K562 (cell line): Measurements from ENCODE around the gene MMP27. TPM values are rescaled to one million over a fixed set of nuclear protein-coding genes. Genes with fewer than 3 reads are reported as not detected.
A peak's percentile ranks its signal among the peaks of the same experiment; 100 is the strongest.

ENCODE experiments used
- BCOR ChIP-seq: fragments of 450-650 bp; IDR thresholded peaks from 2 replicates; pipeline ENCODE4 v1.6.1; 2016
- C11orf30 ChIP-seq: fragments of 450-650 bp; IDR thresholded peaks from 2 replicates; pipeline ENCODE4 v1.6.1; 2016; ENCODE audit warnings: low read depth, mild to moderate bottlenecking
- CXXC5 ChIP-seq: fragments of 250-450 bp; sonication (Bioruptor Pico); IDR thresholded peaks from 2 replicates; pipeline ENCODE4 v1.8.0; 2022; ENCODE audit warnings: inconsistent platforms, mild to moderate bottlenecking, moderate library complexity
- PKNOX1 ChIP-seq: fragments of 450-650 bp; IDR thresholded peaks from 2 replicates; pipeline ENCODE4 v1.6.1; 2016
- REST ChIP-seq, 2 experiments: fragments of 450-650 bp; formaldehyde crosslinking in 1 of 2; IDR thresholded peaks; 2 replicates each; pipeline versions ENCODE4 v1.4.0 to v1.6.1; 2014 to 2020; ENCODE audit warnings: mild to moderate bottlenecking in 2 of 2, borderline replicate concordance in 1 of 2, low read depth in 1 of 2
- RREB1 ChIP-seq: fragments of 250-450 bp; sonication (Bioruptor Pico); IDR thresholded peaks from 2 replicates; pipeline ENCODE4 v1.4.0; 2020
- SMC3 ChIP-seq: conservative IDR thresholded peaks from 2 replicates; pipeline ENCODE4 v1.6.1; 2011; ENCODE audit warnings: low read depth, low read length, improper control_type of control experiment; ENCODE audit not compliant: insufficient read depth
- ZNF324 ChIP-seq: fragments of 250-450 bp; sonication (Bioruptor Pico); IDR thresholded peaks from 2 replicates; pipeline ENCODE4 v1.4.0; 2020; ENCODE audit warnings: mild to moderate bottlenecking
- polyA plus RNA-seq, 8 experiments: library from polyadenylated mRNA; depleted of rRNA in 4 of 8; stranded (reverse) in 5 of 8; unstranded in 3 of 8; fragments of >200 nt; fragmentation: Nextera tagmentation in 2 of 8; fragmentation: Illumina TruSeq in 1 of 8; extraction: Ambion mirVana in 2 of 8; extraction: Trizol in 1 of 8; gene quantifications; 2 replicates each; pipeline versions ENCODE4 v1.2.1 to v1.2.3, GENCODE V29; 2011 to 2014; ENCODE audit warnings: inconsistent platforms in 1 of 8, missing spikeins in 1 of 8
- total RNA-seq, 7 experiments: library from RNA; depleted of rRNA in 6 of 7; stranded (reverse); fragments of >200 nt in 6 of 7; fragmentation: Illumina TruSeq in 2 of 7; extraction: Trizol in 2 of 7; gene quantifications; 2 replicates each; pipeline versions ENCODE4 v1.2.1 to v1.2.3, GENCODE V29; 2011 to 2021; ENCODE audit warnings: low replicate concordance in 1 of 7
- TF ChIP-seq, protein P1 (sequence below), 3 experiments: IDR thresholded peaks in 2 of 3; conservative IDR thresholded peaks in 1 of 3; 2 replicates each; pipeline ENCODE4 v1.5.1; 2011 to 2012; ENCODE audit warnings: low read length in 3 of 3, mild to moderate bottlenecking in 3 of 3, control low read depth in 2 of 3, improper control_type of control experiment in 1 of 3, inconsistent platforms in 1 of 3, low read depth in 1 of 3, mixed read lengths in 1 of 3, moderate library complexity in 1 of 3; ENCODE audit not compliant: insufficient read depth in 2 of 3

MMP27 gene
- total and polyA plus RNA-seq, 9 of the 15 experiments (the other 6 are each of a cell fraction or from before 2014, with no cell fraction given), result not detected

DNA sequence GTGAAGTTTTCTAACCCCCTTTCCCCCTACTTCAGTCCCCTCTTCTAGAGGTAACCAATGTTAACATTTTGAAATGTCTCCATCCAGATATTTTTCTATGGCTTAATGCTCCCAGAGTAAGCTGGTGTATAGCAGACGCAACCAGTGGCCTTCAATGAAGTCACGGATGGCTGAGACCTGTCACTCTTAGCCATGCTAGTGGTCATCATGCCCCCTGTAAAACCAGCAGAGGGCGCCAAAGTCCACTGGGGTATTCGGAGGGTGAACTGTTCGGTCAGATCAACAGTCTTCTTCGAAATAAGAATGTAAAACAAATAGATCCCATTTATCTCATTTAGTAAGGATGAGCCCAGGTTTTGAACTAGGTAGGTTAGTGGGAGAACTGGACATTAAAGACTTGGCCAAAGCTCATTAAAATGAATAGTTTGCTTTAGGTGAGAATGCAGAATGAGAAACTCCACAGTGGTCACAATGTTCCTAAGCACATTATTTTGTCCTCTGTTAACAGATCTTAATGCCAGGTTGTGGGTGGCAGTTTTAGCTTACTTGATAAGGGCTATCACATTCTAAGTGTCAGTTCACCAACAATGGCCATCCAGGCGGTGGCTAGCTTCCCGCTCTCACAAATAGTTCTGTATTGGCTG lies 27.8 kb upstream of the MMP27 start (continued):
- TF ChIP-seq RREB1 (CRISPR knock-in tag), result no peak
- no peak for TF ChIP-seq BCOR
- no peak for TF ChIP-seq C11orf30
- TF ChIP-seq, protein P1, sequence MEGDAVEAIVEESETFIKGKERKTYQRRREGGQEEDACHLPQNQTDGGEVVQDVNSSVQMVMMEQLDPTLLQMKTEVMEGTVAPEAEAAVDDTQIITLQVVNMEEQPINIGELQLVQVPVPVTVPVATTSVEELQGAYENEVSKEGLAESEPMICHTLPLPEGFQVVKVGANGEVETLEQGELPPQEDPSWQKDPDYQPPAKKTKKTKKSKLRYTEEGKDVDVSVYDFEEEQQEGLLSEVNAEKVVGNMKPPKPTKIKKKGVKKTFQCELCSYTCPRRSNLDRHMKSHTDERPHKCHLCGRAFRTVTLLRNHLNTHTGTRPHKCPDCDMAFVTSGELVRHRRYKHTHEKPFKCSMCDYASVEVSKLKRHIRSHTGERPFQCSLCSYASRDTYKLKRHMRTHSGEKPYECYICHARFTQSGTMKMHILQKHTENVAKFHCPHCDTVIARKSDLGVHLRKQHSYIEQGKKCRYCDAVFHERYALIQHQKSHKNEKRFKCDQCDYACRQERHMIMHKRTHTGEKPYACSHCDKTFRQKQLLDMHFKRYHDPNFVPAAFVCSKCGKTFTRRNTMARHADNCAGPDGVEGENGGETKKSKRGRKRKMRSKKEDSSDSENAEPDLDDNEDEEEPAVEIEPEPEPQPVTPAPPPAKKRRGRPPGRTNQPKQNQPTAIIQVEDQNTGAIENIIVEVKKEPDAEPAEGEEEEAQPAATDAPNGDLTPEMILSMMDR (IDR thresholded peaks at IDR 0.05 in 2 of 3, conservative IDR thresholded peaks at IDR 0.05 in 1 of 3; ENCODE audit: insufficient read depth in 2 of 3, low read depth in 1 of 3, low read length in 3 of 3), result peak; percentile 76 to 88 (median 86)
- TF ChIP-seq SMC3, result peak; percentile 74
- TF ChIP-seq CXXC5 (CRISPR knock-in tag), result no peak
- TF ChIP-seq ZNF324 (CRISPR knock-in tag), result 0 out of 2 replicates have a peak, but pooled peaks have one; percentile 40
- TF ChIP-seq PKNOX1, result peak; percentile 89
- TF ChIP-seq REST (IDR thresholded peaks at IDR 0.05; ENCODE audit: borderline replicate concordance), result peak; percentile 62; the same call in 1 of the 2 replicates
- TF ChIP-seq REST (CRISPR knock-in tag; IDR thresholded peaks at IDR 0.05; ENCODE audit: low read depth), result no peak
- TF ChIP-seq, all 486 proteins: peak for 12
